Esophagus mucosa (tissue), 1 donor: ENCODE results near the gene BAG5. TPM values are rescaled to one million over a fixed set of nuclear protein-coding genes. Genes with fewer than 3 reads are reported as not detected.
"Not testable (repeated sequence)": the region's sequence is repeated elsewhere in the genome, so short reads cannot be mapped to it uniquely, and the experiment has no call there.

ENCODE experiments used
- ATAC-seq: fragments of 200-7000 bp; cut with Tn5 transposase; one replicate; pipeline ENCODE4 v1.9.1; 2020
- total RNA-seq: library from RNA; stranded (reverse); gene quantifications from one replicate; pipeline ENCODE4 v1.2.4, GENCODE V29; 2023
- donor health status: DM: yes; HTN: yes; CAD: no.

The BAG5 gene
- total RNA-seq = 23.6 TPM

- peak; percentile 79 for ATAC-seq
Observed at GRCh38 chr14:103562429-103563225, at the start of gene BAG5, which contains the start of gene COA8. Gene BAG5, minus strand, starts transcription at chr14:103562657. Its CDS starts 1,493 bp downstream, at chr14:103561164. Gene COA8, plus strand, starts transcription at chr14:103562960. Its CDS starts 42 bp downstream, at chr14:103563002.

- ATAC-seq = no peak
Observed at GRCh38 chr14:103611215-103611614, 48.8 kb upstream of the BAG5 start.

GRCh38 chr14:103609081-103609480 is 46.6 kb upstream of the BAG5 start:
- not testable (repeated sequence) for ATAC-seq

GRCh38 chr14:103607822-103608221 is 45.4 kb upstream of the BAG5 start:
- ATAC-seq = no peak

- ATAC-seq = peak; percentile 59
Observed at GRCh38 chr14:103606963-103607668, 44.7 kb upstream of the BAG5 start.

- ATAC-seq = no peak
Observed at GRCh38 chr14:103604620-103605019, 42.2 kb upstream of the BAG5 start.

GRCh38 chr14:103600503-103600902 is 38.0 kb upstream of the BAG5 start:
- ATAC-seq = no peak

GRCh38 chr14:103597623-103598377 is 35.3 kb upstream of the BAG5 start:
- peak; percentile 54 for ATAC-seq

- peak; percentile 72 for ATAC-seq
Observed at GRCh38 chr14:103594265-103594664, 31.8 kb upstream of the BAG5 start.

GRCh38 chr14:103593577-103593976 is 31.1 kb upstream of the BAG5 start:
- ATAC-seq = no peak

- no peak for ATAC-seq
Observed at GRCh38 chr14:103584326-103584915, 22.0 kb upstream of the BAG5 start.

GRCh38 chr14:103581954-103582703 is 19.7 kb upstream of the BAG5 start:
- peak; percentile 96 for ATAC-seq

- ATAC-seq = peak; percentile 47
Observed at GRCh38 chr14:103581206-103581605, 18.7 kb upstream of the BAG5 start.

- ATAC-seq = no peak
Observed at GRCh38 chr14:103578401-103579075, 16.1 kb upstream of the BAG5 start.

GRCh38 chr14:103576371-103577024 is 14.0 kb upstream of the BAG5 start:
- peak; percentile 94 for ATAC-seq

- no peak for ATAC-seq
Observed at GRCh38 chr14:103574707-103575285, 12.3 kb upstream of the BAG5 start.

GRCh38 chr14:103574104-103574503 is 11.6 kb upstream of the BAG5 start:
- ATAC-seq = no peak

GRCh38 chr14:103569408-103569807 is 7.0 kb upstream of the BAG5 start:
- ATAC-seq = peak; percentile 22

- no peak for ATAC-seq
Observed at GRCh38 chr14:103568952-103569351, 6.5 kb upstream of the BAG5 start.

- no peak for ATAC-seq
Observed at GRCh38 chr14:103563844-103564505, 1.5 kb upstream of the BAG5 start.
